Hematopoietic multipotent progenitor cell treated with erythropoietin and hydrocortisone succinate and interleukin-3 and kit ligand, for 4 days (in vitro differentiated cells): ENCODE data around the gene CYP2W1.
"Not testable (repeated sequence)": the region's sequence is repeated elsewhere in the genome, so short reads cannot be mapped to it uniquely, and the experiment has no call there.

Experiments
- DNase-seq: peaks from one replicate; pipeline ENCODE4 v3.0.0-alpha.2; 2015

The CYP2W1 gene

DNA sequence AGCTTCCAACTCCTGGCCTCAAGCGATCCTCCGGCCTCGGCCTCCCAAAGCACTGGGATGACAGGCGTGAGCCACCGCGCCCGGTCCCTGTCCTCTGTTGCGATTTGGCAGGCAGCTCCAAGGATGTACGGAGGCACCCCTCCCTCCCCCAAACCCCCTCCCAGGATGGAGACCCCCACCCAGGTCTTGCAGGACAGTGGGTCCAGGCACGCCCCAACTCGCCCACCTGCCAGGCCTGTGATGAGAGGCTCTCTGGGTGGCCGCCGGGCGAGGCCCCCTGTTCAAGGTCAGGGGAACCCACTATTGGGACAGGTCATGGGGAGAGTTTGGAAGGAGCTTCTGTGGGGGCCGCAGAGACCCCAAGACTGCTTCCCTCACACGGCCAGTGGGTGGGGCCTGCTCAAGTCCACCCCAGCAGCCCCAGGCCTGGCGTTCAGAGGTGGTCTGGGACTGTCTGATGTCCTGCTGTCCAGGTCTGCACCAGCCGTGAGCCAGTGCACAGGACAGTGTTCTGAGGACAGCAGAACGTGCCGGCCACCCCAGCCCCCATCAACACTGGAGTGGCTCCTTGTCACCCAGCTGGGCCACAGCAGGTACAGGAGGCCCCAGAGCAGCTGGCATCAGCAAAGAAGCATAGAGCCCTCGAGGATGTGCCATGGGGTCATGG is 31.0 kb upstream of the CYP2W1 start:
- no peak for DNase-seq

DNA sequence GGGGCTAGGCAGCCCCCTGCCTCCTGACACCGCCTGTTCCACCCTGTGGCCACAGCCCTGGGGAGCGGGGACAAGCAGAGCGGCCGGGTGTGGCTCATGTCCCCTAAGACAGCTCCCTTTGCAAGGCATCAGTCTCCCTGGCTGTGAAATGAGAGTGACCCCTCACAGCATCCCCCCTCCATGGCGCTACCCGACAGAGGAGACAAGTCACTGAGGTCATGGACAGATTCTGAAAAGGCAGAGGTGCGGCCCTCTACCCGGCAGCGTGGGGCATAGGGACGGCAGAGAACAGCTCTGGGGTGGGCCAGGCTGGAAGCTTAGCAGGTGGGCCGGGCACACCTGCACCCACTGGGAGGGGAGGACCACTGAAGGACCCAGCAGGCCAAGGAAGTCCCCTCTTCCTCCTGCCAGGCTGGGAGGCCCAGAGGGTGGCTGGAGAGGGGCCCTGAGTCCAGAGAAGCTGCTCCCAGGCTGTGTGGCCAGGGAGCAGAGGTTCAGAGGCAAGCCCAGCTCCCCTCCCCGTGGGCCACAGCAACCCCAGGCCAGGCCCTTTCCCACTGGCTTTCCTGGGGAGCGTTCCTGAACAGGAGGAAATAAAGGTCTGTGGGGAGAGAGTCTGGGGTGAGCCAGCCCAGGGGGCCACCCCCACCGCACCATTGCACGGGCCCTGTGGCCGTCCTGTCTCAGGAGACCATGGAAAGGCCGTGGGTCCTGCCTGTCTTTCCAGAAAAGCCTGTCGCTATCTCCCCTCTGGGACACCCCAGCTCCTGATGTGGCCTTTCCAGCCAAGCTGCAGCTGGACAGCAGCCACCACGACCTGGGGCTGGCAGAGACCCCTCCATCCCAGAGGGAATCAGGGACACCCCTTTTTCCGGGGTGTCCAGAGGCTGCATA is 30.2 kb upstream of the CYP2W1 start:
- DNase-seq = no peak

DNA sequence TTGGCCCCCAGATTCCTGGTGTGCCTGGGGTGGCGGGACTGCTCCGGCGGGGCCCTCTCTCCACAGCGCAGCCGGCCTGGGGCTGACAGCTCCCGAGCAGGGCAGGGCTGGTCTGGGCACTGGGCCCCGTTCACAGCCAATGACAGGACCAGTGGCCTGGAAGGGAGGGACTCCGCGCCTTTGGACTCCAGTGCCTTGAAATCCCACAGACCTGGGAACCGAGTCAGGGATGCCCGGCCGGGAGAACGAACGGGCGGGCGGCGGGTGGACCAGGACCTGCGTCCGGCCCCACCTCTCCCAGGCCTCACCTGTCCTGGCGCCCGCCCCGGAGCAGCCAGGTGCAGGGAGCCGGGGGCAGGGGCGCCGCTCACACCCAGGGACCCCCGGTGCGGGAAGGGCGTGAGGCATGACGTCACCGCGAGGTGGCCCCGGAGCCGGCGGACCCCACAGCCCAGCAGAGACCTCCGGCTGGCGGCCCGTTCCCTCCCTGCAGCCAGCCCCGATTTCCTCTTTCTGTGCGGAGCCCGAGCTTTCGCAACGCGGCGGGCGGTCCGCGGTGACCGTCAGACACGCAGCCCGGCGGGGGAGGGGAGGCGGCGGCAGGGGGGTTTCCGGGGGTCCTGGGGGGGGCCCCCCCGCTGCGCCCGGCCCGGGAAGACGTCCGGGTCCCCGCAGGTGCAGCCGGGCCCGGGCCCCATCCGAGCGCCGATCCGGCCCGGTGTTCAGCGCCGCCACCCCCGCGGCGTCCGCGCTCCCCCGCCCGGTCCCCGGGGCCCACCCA is 29.2 kb upstream of the CYP2W1 start:
- peak; percentile 76 for DNase-seq

DNA sequence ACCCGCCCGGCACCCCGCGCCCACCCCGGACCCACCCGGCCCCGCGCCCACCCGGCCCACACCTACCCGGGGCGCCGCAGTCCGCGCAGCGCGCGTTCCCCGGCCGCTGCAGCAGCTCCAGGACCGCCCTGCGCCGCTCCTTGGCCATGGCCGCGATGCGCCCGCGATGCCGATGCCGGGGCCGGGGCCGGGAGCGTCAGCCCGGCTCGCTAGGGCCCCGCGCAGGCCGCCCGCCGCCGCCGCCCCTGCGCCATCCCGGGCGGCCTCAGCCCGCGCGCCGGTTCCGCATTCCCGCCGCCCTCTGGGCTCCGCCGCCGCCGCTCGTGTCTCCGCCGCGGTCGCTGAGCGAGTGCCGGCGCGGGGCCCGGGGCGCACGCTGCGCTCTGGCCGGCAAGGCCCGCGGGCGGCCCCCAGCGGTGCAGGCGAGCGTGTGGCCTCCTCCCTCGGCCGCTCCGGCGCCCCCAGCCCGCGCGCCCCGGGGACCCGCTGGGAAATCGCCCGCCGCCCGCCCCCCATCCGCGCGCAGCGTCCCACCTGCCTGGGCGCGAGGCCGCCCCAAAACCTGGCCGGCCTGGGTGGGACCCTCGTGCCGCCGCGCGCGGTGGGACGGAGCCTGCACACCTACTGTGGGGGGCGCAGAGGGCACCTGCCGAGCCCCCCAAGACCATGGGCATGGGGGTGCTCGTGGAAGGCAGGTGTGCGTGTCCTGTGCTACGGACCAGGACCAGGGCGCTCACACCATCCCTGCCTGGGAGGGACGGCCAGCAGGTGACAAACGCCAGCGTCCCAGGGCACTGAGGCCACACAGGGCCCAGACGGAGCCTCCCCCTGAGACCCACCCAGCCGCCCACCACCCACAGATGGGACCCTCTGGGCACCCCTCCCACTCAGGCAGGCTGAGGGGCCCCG is 28.4 kb upstream of the CYP2W1 start, which contains the start of gene ADAP1:
Gene ADAP1 (minus strand): TSS at position 351 of the 909 bp plus-strand sequence. CDS start 203 bp downstream, at position 148.
- peak; percentile 87 for DNase-seq

DNA sequence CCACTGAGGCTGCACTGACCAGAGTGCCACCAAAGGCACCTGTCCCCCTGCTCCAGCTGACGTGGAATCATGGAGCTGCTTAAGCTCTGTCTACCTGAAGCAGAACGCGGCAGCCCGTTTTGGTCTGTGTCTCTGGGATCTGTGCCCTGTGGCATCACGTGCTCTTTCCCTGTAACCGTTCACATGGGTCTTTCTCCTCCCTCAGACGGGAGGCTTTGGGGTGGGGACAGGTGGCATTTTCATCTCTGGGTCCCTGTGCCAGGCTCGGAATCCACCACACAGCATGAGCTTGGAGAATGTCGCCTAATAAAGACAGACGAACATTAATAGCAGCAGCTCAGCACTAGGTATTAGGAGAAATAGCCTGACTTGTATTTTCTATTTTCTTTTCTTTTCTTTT is 26.9 kb upstream of the CYP2W1 start:
- DNase-seq = no peak

DNA sequence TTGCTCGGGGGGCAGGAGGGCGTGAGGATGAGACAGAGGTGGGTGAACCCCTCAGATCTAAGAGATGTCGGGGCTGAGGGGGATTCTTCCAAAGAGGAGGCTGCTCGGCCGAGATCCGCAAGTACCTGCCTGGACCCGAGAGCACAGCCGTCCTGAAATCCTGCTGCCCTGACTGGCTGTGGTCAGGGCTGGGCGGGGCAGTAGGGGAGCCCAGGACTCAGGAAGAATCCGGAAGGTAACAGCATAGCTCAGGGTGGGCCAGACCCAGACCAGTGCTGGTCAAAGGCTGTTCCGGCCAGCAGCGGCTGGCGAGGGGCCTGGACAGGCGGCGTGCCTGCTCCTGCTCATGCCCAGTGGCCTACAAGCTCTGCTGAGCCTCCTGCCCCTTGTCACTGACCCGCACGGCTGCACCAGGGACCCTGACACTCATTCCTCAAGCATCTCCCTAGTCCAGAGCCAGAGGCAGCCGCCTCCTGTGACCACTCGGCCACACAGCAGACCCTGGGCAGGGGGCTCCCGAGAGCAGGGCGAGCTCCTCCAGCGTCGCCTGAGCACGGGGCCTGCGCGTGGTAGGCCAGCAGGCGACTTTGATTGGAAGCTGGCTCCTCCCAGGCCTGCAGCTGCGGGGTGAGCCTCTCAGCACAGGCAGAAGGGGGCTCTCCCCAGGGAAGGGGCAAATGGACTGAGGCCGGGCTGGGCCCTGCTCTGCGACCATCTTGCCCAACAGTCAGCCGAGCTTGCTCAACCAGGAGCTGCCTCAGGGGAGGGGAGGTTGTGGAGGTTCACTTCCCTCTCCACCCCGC is 25.4 kb upstream of the CYP2W1 start:
- DNase-seq = peak; percentile 72

DNA sequence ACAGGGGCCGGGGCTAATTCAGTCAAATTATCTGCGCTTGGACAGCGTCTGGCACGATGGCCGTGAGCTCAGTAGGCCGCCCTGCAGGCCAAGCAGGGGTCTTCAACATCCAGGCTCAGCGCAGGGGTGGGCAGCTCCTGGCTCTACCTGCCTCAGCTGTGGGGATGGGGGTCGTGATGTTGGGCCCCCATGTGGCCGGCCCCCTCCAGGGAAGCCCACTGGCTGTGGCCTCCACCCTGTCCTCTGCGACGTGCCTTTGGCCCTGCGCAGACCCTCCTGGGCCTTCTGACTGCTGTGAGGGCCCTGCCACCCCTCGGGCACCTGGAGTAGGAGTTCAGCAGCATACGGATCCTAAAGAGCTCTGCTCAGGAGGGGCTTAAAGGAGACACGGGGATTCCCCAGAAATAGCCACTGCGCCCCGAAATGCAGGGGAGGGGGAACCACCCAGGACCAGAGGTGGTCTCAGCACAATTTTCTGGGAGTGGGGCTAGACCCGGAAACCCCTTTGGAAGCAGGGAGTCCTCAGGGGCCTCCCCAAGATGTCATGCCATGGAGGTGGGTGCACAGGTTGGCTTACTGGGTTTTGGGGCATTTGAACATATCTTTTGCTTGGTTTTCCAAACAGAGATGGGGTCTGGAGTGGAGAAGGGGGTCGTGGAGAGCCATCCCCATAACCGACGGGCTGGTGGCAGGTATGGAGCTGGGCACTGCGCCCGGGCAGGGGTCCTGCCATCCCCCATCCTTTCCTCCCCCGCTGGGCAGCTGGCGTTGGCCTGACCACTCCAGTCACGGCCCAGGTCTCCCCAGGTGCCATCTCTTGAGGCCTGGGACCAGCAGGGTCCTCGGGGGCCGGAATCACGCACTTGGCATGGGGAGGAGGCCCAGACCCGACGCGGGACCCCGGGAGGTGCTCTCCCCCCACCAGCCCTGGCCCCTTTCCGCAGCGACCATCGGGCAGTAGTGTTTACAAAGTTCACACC is 24.5 kb upstream of the CYP2W1 start:
- no peak for DNase-seq

DNA sequence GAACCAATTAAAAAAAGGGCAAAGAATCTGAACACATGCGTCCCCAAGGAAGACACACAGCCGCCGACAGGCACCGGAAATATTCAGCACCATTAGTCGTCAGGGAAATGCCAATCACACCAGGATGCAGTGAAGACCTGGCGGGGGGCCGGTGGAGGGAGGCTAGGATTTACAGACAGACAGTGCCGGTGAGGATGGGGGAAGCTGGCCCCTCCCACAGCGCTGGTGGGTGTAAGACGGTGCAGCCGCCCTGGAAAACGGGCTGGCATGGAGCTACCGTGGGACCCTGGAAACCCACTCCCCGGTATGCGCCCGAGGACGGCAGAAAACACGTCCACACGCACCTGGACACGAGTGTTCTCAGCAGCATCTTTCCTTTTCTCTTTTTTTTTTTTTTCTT is 23.7 kb upstream of the CYP2W1 start:
- DNase-seq = no peak

DNA sequence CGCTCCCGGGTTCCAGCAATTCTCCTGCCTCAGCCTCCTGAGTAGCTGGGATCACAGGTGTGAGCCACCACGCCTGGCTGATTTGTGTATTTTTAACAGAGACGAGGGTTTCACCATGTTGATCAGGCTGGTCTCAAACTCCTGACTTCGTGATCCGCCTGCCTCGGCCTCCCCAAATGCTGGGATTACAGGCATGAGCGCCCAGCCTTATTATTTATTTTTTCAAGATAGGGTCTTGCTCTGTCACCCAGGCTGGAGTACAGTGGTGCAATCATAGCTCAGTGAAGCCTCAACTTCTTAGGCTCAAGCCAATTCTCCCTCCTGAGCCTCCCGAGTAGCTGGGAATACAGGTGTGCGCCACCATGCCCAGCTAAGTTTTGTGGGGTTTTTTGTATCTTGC is 23.2 kb upstream of the CYP2W1 start:
- not testable (repeated sequence) for DNase-seq

DNA sequence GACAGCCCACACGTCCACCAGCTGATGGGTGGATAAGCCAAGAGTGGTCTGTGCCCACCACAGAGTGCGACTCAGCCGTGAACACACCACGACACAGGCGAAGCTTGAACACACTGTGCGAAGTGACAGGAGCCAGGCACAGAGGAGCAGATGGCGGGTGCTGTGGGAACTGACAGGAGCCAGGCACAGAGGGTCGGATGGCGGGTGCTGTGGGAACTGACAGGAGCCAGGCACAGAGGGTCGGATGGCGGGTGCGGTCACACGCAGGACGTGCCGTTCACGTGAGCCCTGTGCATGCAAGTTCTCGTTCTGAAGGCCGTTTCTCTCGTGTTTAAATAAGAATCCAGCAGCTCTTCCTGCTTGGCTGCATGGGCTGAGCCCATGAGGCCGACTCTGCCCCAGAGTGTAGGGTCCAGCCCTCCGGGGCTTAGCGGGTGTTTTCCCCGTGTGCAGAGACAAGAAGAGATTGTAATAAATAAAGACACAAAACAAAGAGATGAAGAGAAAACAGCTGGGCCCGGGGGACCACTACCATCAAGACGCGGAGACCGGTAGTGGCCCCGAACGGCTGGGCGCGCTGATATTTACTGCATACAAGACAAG is 22.6 kb upstream of the CYP2W1 start:
- DNase-seq = no peak

DNA sequence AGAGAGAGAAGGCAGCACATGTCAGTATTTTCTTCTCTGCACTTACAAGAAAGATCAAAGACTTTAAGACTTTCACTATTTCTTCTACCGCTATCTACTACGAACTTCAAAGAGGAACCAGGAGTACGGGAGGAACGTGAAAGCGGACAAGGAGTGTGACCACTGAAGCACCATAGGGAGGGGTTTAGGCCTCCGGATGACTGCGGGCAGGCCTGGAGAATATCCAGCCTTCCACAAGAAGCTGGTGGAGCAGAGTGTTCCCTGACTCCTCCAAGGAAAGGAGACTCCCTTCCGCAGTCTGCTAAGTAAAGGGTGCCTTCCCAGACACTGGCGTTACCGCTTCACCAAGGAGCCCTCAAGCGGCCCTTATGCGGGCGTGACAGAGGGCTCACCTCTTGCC is 22.0 kb upstream of the CYP2W1 start:
- not testable (repeated sequence) for DNase-seq

DNA sequence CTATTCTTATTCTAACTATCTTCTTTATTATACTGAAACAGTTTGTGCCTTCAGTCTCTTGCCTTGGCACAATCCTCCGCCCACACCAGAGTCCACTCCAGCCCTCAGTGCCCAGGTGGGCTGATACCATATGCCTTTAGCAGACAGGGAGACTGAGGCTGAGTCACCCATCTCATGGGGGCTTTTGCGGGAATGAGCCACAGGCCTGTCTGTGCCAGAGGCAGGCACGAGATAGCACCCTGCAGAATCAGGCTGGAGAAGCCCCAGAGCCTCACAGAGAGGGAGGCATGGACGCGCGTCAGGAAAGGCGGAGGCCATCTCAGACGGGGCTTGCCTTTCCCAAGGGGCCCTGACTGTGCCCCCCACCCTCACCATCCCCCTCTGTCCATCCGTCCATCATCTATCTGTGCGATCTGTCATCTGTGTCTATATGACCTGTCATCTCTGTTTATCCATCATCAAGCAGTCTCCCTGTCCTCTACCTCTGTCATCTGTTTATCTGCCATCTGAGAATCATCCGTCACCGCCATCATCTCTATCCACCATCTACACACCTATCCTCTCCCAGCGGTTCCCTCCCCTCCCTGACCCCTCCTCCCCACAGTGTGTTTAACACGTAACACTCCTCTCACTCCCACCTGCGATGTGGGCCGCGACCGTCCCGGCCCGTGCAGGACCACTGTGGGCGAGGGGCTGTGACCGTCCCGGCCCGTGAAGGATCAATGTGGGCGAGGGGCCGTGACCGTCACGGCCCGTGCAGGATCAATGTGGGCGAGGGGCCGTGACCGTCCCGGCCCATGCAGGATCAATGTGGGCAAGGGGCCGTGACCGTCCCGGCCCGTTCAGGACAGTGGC is 21.2 kb upstream of the CYP2W1 start:
- no peak for DNase-seq

DNA sequence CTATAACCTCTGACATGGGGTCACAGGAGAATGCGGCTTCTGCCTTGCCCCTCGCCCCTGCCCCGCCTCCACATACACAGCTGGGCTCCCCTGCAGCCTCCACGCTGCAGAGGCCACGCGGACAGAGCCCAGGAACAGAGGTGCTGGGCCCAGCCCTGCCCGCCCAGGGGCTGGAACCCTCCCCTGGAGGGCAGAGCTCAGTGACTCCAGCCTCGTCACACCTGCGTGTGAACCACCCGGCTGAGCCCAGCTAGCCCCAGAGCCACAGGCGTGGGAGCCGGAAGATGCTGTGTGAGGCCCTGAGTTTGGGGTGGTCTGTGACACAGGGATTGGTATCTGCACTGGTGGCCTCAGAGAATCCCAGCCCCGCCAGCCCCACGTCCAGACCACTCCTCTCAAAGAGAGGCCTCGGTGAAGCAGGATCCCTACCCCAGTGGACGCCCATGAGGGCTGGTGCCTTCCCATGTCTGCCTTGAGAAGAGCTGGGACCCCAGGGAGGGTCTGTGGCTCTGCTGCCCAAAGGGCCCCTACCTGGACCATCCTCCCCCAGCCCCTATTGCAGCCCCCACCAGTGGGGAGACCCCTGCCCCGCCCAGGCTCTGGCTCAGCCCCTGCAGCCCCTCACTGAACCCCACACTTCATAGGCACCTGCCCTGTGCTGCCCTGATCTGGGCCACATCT is 20.4 kb upstream of the CYP2W1 start:
- no peak for DNase-seq

DNA sequence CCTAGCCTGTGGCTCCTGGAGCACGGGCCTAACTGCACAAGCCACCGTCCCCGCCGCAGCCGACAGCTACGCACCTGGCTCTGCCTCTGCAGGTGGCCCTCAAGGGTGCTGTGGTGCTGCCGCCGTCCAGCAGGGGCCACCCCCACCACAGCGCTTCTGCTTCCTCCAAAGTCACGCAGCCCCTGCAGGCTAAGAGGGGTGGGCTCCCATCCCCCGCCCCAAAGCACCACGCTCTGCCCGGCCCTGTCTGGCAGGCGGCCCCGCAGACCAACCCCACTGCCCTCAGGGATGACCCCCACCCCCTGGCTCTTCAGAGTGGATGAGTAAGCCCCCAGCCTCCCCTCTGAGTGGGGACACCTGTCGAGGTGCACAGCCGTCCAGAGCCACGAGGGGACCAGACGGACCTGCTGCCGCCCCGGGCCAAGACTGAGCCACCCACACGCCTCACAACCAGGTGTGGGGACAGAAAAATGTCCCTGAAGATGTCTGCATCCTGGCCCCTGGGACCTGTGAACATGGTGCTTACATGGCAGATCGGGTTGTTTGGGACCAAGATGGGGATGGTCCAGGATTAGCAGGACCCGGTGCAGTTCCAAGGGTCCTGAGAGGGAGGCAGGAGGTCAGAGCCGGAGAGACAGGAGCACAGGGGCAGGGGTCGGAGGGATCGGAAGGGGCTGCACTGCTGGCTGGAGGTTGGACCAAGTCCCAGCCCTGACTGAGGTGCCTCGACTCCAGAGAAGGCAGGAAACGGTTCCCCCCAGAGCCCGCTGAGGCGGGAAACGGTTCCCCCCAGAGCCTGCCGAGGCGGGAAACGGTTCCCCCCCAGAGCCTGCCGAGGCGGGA is 19.5 kb upstream of the CYP2W1 start:
- DNase-seq = no peak

DNA sequence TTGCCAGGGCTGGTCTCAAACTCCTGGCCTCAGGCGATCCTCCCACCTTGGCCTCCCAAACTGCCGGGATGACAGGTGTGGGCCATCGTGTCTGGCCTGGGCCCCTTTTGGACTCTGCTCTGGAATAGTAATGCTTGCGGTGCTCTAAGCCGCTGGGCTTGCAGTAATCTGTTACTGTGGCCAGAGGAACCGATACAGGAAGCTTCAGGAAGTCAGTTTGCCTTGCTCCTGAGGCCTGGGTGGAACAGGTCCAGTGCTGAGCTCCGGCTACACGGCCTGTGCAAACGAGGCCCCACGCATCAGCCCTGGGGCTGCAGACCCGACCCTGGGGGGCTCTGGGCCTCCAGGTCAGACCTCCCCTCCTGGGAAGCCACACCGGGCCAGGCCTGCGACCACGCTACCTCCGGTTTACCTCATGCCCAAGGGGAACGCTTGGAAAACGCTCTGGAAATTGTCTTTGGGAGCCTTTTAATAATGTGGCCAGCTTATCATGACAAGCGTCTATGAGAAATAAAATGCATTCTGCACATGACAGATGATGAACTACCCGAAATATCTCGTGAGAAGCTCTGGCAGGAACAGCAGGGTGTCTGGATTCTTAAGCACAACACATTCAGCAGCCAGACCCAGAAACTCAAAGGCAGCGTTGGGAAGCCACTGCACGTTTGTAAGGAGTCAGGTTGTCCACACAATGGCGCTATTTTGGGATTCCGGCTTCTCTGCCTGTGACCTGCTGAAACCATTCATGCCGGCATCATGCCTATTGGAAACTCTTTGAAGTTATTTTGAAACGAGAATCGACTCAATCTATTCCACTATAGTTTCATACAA is 18.4 kb upstream of the CYP2W1 start:
- DNase-seq = peak; percentile 66
